ENCODE data around the gene SLC39A11. TPM values are rescaled to one million over a fixed set of nuclear protein-coding genes. Genes with fewer than 3 reads are reported as not detected.

SLC39A11 gene
- total and polyA plus RNA-seq, 4 donors = 9.3 to 49.3 (median 24.7) TPM

DNA sequence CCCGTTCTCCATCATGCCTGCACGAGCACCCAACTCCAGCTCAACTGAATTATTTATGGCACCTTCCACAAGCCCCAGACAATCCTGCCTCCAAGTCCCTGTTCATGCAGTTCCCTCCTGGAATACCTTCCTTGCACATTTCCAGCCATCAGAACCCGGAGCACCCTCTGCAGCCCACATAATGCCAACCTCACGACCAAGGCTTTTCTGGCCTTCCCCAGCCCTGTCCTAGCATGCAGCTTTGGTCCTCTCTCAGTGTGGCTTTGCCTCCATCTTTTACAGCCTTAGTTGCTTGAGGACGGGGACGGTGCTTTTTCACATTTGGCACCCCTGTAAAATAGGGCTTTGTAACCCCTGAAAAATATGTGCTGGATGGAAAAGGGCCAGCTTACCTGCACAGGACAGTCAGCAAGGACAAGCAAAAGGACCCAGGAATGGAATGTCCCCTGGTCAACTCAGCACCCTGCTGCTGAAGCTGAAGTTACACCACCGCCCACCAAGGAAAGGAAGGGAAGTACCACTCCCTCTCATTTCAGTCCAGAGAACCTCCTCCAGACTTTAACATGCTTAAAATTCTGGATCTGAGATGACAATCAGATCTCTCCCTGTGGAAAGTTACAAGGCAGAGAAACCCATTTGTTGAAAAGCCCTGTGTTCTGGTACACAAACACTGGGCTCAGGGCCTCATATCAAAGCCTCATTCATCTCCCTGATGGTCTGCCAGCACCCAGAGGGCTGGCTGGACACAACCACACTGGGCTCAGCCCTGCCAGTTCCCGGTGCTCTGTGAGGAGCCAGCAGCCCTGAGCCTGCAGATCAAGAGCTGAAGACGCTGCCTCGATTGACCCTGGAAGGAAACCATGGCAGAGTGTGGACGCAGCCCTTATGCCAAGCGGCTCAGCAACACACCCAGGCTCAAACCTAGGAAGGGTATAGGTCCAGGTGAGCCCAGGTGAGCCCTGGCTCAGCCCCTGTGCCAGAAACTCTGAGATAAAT lies 2.9 kb downstream of the SLC39A11 start:
- no peak overlapping the region for H3K4me3 ChIP-seq
- H3K27ac ChIP-seq (ENCODE audit: low read depth in 1 of 2, low read length in 1 of 2) = no peak overlapping the region
- no peaks in the 10 kb centered on the region for H3K27me3 ChIP-seq (ENCODE audit: control insufficient read depth in 3 of 3, insufficient read depth in 3 of 3, low read length in 2 of 3)
- no peak overlapping the region for H3K9ac ChIP-seq (ENCODE audit: insufficient read depth in 1 of 2, low read length in 2 of 2)
- H3K4me1 ChIP-seq (ENCODE audit: control insufficient read depth in 5 of 5, insufficient read depth in 5 of 5, low read length in 5 of 5) = peaks cover 0 to 12% (median 5%) of the 10 kb centered on the region in 5 donors
- peaks cover 0 to 12% (median 3%) of the 10 kb centered on the region in 4 donors for H3K36me3 ChIP-seq (ENCODE audit: control insufficient read depth in 4 of 4, insufficient read depth in 4 of 4, low read length in 4 of 4)
- H3K9me3 ChIP-seq (ENCODE audit: control insufficient read depth in 4 of 4, insufficient read depth in 3 of 4, low read length in 3 of 4) = no peaks in the 10 kb centered on the region
- DNase-seq (no peak), ATAC-seq (ENCODE audit: insufficient read depth, low FRiP score) (no peak)
- 90% methylated on average over 12 of the region's 12 CpGs for WGBS, 2 donors
- TF ChIP-seq, protein P1, sequence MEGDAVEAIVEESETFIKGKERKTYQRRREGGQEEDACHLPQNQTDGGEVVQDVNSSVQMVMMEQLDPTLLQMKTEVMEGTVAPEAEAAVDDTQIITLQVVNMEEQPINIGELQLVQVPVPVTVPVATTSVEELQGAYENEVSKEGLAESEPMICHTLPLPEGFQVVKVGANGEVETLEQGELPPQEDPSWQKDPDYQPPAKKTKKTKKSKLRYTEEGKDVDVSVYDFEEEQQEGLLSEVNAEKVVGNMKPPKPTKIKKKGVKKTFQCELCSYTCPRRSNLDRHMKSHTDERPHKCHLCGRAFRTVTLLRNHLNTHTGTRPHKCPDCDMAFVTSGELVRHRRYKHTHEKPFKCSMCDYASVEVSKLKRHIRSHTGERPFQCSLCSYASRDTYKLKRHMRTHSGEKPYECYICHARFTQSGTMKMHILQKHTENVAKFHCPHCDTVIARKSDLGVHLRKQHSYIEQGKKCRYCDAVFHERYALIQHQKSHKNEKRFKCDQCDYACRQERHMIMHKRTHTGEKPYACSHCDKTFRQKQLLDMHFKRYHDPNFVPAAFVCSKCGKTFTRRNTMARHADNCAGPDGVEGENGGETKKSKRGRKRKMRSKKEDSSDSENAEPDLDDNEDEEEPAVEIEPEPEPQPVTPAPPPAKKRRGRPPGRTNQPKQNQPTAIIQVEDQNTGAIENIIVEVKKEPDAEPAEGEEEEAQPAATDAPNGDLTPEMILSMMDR (IDR thresholded peaks at IDR 0.05; ENCODE audit: control extremely low read depth, extremely low read depth) = no peak

DNA sequence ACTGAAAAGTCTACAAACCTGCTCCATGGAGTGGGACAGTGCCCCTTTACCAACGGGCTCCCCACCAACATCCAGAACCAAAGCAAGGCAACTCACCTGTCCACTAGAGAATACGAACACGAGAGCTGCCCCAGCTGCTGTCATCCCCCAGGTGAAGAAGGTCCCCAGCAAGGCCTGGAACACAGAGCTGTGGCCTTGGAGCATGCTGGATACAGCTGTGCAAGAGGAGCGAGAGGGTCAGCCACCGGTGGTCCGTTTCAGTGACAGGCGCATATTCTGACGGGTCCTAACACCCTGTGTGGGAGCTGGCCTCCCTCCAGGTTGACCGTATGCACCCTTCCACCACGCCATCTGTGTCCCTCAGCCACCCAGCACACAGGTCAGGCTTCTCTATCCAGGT lies 3.9 kb downstream of the SLC39A11 start:
- WGBS, 2 donors = 90 to 91% methylated on average over 10 of the region's 10 CpGs
- peaks cover 0 to 19% (median 5%) of the 10 kb centered on the region in 4 donors for H3K36me3 ChIP-seq (ENCODE audit: control insufficient read depth in 4 of 4, insufficient read depth in 4 of 4, low read length in 4 of 4)
- no peak overlapping the region for H3K27ac ChIP-seq (ENCODE audit: low read depth in 1 of 2, low read length in 1 of 2)
- H3K4me3 ChIP-seq = no peak overlapping the region
- DNase-seq (no peak), ATAC-seq (ENCODE audit: insufficient read depth, low FRiP score) (no peak)
- no peaks in the 10 kb centered on the region for H3K27me3 ChIP-seq (ENCODE audit: control insufficient read depth in 3 of 3, insufficient read depth in 3 of 3, low read length in 2 of 3)
- TF ChIP-seq, protein P1 (IDR thresholded peaks at IDR 0.05; ENCODE audit: control extremely low read depth, extremely low read depth) = no peak
- H3K9ac ChIP-seq (ENCODE audit: insufficient read depth in 1 of 2, low read length in 2 of 2) = no peak overlapping the region
- peaks cover 0 to 12% (median 5%) of the 10 kb centered on the region in 5 donors for H3K4me1 ChIP-seq (ENCODE audit: control insufficient read depth in 5 of 5, insufficient read depth in 5 of 5, low read length in 5 of 5)
- no peaks in the 10 kb centered on the region for H3K9me3 ChIP-seq (ENCODE audit: control insufficient read depth in 4 of 4, insufficient read depth in 3 of 4, low read length in 3 of 4)

DNA sequence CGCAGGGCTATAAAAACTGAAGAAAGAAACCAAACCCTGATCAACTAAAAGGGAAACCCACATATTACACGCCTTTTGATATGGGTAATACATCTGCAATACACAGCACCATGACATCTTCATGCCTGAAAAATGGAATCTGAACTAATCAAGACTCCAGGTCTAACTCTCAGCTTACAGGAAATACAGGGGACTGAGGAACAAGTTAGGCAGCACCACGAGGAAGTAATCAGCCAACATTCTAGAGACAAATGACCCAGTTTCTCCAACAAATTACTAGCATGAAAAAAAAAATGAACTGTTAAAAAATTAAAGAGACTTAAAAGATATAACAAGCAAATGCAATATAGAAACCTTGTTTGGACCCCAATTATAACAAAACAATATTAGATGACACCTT lies 9.1 kb downstream of the SLC39A11 start:
- Histone ChIP-seq H3K9ac (ENCODE audit: insufficient read depth in 1 of 2, low read length in 2 of 2) (no peak overlapping the region), H3K27me3 (ENCODE audit: control insufficient read depth in 3 of 3, insufficient read depth in 3 of 3, low read length in 2 of 3) (no peaks in the 10 kb centered on the region), H3K9me3 (ENCODE audit: control insufficient read depth in 4 of 4, insufficient read depth in 3 of 4, low read length in 3 of 4) (peaks cover 0 to 3% (median 0%) of the 10 kb centered on the region in 4 donors), H3K4me3 (no peak overlapping the region), H3K4me1 (ENCODE audit: control insufficient read depth in 5 of 5, insufficient read depth in 5 of 5, low read length in 5 of 5) (no peaks in the 10 kb centered on the region), H3K36me3 (ENCODE audit: control insufficient read depth in 4 of 4, insufficient read depth in 4 of 4, low read length in 4 of 4) (peaks cover 0 to 23% (median 10%) of the 10 kb centered on the region in 4 donors), H3K27ac (ENCODE audit: low read depth in 1 of 2, low read length in 1 of 2) (no peak overlapping the region)
- TF ChIP-seq, protein P1 (IDR thresholded peaks at IDR 0.05; ENCODE audit: control extremely low read depth, extremely low read depth) = no peak
- ATAC-seq (ENCODE audit: insufficient read depth, low FRiP score) = no peak
- DNase-seq = no peak
- WGBS, 2 donors = 48 to 49% methylated on average over 3 of the region's 3 CpGs

All from lung (tissue), 12 donors.